Measurements from ENCODE around the gene ATP2A2. TPM values are rescaled to one million over a fixed set of nuclear protein-coding genes. Genes with fewer than 3 reads are reported as not detected.
"Not testable (repeated sequence)": the region's sequence is repeated elsewhere in the genome, so short reads cannot be mapped to it uniquely, and the experiment has no call there.

The ATP2A2 gene
- total RNA-seq, 1 donor from 2014 or later: 185 TPM

DNA sequence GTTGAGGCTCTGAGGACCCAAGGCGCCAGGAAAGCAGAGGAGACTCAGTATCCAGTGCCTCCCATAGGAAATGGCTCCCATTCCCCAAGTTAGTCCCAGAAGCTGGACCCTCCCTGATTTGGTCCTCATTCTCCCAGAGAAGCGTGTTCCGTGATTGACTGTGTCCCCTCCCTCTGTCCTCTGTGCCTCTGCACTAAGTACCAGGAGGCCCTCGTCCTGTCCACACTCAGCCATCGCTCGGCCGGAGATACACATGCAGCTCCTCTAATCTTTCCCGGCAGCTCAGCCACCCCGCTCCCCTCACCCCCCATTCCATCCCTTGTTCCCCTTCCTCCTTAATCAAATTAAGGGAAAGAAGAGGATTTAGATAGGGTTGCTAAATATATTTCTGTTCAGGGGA lies 28.3 kb upstream of the ATP2A2 start:
- peak overlapping the region; percentile 60 to 70 for H3K27ac ChIP-seq
- H3K9me3 ChIP-seq: no peaks in the 10 kb centered on the region
- peaks cover 16 to 28% of the 10 kb centered on the region in 2 donors for H3K4me1 ChIP-seq
- peak overlapping the region; percentile 28 to 40 for H3K4me3 ChIP-seq
- DNase-seq (ENCODE audit: low spot score in 2 of 2): peak in 1 of 2 donors; percentile 59
- H3K36me3 ChIP-seq: no peaks in the 10 kb centered on the region
- intact Hi-C loops (cut with DNase I): loop anchor here (2.0 kb wide), 1 partner anchor 18 kb away; no protein-coding TSS in a partner anchor
- TF ChIP-seq, protein P1, sequence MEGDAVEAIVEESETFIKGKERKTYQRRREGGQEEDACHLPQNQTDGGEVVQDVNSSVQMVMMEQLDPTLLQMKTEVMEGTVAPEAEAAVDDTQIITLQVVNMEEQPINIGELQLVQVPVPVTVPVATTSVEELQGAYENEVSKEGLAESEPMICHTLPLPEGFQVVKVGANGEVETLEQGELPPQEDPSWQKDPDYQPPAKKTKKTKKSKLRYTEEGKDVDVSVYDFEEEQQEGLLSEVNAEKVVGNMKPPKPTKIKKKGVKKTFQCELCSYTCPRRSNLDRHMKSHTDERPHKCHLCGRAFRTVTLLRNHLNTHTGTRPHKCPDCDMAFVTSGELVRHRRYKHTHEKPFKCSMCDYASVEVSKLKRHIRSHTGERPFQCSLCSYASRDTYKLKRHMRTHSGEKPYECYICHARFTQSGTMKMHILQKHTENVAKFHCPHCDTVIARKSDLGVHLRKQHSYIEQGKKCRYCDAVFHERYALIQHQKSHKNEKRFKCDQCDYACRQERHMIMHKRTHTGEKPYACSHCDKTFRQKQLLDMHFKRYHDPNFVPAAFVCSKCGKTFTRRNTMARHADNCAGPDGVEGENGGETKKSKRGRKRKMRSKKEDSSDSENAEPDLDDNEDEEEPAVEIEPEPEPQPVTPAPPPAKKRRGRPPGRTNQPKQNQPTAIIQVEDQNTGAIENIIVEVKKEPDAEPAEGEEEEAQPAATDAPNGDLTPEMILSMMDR (IDR thresholded peaks at IDR 0.05): no peak
- H3K27me3 ChIP-seq: no peaks in the 10 kb centered on the region

GRCh38 chr12:110253176-110253575 lies 27.9 kb upstream of the ATP2A2 start:
- Histone ChIP-seq H3K4me1 (peaks cover 13 to 24% of the 10 kb centered on the region in 2 donors), H3K4me3 (peak overlapping the region; percentile 28 to 40), H3K36me3 (no peaks in the 10 kb centered on the region), H3K27me3 (no peaks in the 10 kb centered on the region), H3K27ac (peak overlapping the region; percentile 60 to 70), H3K9me3 (no peaks in the 10 kb centered on the region)
- peak; percentile 57 to 80 for DNase-seq (ENCODE audit: low spot score in 2 of 2)
- TF ChIP-seq, protein P1 (IDR thresholded peaks at IDR 0.05): no peak
- intact Hi-C loops (cut with DNase I): loop anchor here (2.0 kb wide), 1 partner anchor 18 kb away; no protein-coding TSS in a partner anchor

DNA sequence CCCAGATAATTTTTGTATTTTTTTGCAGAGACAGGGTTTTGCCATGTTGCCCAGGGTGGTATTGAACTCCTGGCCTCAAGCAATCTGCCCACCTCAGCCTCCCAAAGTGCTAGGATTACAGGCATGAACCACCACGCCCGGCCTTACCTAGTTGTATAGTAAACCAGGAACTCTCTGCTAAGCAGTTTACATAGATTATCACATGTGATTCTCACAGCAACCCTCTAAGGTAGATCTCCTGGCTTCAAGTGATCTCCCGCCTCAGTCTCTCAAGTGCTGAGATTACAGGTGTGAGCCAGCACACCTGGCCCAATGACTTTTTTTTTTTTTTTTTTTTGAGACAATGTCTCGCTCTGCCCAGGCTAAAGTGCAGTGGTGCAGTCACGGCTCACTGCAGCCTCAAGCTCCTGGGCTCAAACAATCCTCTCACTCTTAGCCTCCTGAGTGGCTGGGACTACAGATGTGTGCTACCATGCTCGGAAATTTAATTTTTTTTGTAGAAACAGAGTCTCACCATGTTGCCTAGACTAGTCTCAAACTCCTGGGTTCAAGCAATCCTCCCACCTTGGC lies 26.0 kb upstream of the ATP2A2 start:
- H3K36me3 ChIP-seq: no peaks in the 10 kb centered on the region
- TF ChIP-seq, protein P1 (IDR thresholded peaks at IDR 0.05): no peak
- peak in 1 of 2 donors; percentile 60 for DNase-seq (ENCODE audit: low spot score in 2 of 2)
- H3K4me1 ChIP-seq: peaks cover 4 to 19% of the 10 kb centered on the region in 2 donors
- no peak overlapping the region for H3K27ac ChIP-seq
- H3K4me3 ChIP-seq: no peak overlapping the region
- intact Hi-C loops (cut with DNase I): no loop called here
- H3K9me3 ChIP-seq: no peaks in the 10 kb centered on the region
- no peaks in the 10 kb centered on the region for H3K27me3 ChIP-seq

GRCh38 chr12:110255890-110256456 lies 25.1 kb upstream of the ATP2A2 start:
- H3K27me3 ChIP-seq; H3K4me3 ChIP-seq; H3K36me3 ChIP-seq; H3K9me3 ChIP-seq; intact Hi-C loops (cut with DNase I): not testable (repeated sequence)
- Histone ChIP-seq H3K27ac (peak overlapping the region in 1 of 2 donors; percentile 77), H3K4me1 (peaks cover 0 to 19% of the 10 kb centered on the region in 2 donors)
- peak in 1 of 2 donors; percentile 15 for DNase-seq (ENCODE audit: low spot score in 2 of 2)

DNA sequence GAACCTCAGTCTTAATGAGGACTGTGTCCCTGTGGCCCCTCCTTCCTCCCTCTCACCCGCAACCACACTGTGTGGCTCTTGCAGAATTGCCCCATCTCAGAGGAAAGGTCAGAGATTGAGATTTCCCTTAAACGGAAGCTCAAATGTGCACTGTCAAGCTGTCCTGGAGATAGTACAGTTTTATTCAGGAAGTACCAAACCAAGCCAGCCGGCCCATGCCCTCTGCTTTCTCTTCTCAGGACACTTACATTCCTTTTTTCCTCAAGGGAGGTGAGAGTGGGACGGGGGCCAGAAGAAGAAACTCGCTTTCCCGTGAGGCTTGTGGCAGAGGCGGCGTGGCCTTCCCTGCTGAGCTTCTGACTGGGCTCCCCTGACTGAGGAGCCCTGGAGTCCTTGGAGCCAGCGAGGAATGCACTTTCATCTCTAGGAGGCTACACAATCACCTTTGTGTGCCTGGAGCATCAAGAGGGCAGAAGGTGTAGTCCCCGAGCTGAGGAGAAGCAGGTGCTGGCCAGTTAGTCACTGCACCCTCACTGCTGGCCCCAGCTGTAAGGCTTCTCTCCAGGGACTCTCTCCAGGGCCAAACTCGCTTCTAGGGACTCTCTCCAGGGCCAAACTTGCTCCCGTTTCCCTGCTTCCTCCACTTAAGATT lies 24.1 kb upstream of the ATP2A2 start:
- no peaks in the 10 kb centered on the region for H3K9me3 ChIP-seq
- no peaks in the 10 kb centered on the region for H3K36me3 ChIP-seq
- no peak overlapping the region for H3K4me3 ChIP-seq
- peak; percentile 14 to 71 for DNase-seq (ENCODE audit: low spot score in 2 of 2)
- peaks cover 0 to 19% of the 10 kb centered on the region in 2 donors for H3K4me1 ChIP-seq
- H3K27ac ChIP-seq: peak overlapping the region; percentile 53 to 77
- TF ChIP-seq, protein P1 (IDR thresholded peaks at IDR 0.05): no peak
- intact Hi-C loops (cut with DNase I): no loop called here
- no peaks in the 10 kb centered on the region for H3K27me3 ChIP-seq

DNA sequence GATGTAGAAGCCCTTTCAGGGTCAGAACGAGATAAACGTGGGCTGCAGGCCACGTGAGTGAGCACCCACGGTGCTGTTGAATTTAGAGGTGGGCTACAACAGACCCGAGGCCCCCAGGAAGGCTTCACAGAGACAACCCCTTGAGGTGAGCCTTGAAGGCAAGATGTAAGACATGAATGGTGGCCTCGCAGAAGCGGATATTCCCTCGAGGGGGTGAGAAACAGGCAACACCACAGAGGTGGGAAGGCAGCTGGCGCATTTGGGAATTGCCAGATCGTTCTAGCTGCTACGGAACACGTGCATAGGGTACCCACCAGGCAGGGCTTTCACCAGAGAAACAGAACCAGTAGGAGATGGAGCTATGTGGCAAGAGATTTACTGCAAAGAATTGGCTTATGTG lies 22.6 kb upstream of the ATP2A2 start:
- intact Hi-C loops (cut with DNase I): no loop called here
- DNase-seq (ENCODE audit: low spot score in 2 of 2): peak in 1 of 2 donors; percentile 22

More for the DNA sequence above, 22.6 kb upstream of the ATP2A2 start:
- Histone ChIP-seq H3K4me1 (peaks cover 0 to 11% of the 10 kb centered on the region in 2 donors), H3K9me3 (no peaks in the 10 kb centered on the region), H3K4me3 (no peak overlapping the region), H3K27me3 (no peaks in the 10 kb centered on the region), H3K36me3 (no peaks in the 10 kb centered on the region), H3K27ac (no peak overlapping the region)
- TF ChIP-seq, protein P1 (IDR thresholded peaks at IDR 0.05): no peak

Measured in ascending aorta (tissue), 2 donors.